NCI-H524 treated with DMSO at 0.1 percent for 48 hours (cell line): ENCODE measurements around the gene USP49.
"Not testable (repeated sequence)": the region's sequence is repeated elsewhere in the genome, so short reads cannot be mapped to it uniquely, and the experiment has no call there.

ENCODE experiments used
- DNase-seq: peaks from one replicate; lab custom pipeline; 2025; lab: John Stamatoyannopoulos, UW

The USP49 gene

DNA sequence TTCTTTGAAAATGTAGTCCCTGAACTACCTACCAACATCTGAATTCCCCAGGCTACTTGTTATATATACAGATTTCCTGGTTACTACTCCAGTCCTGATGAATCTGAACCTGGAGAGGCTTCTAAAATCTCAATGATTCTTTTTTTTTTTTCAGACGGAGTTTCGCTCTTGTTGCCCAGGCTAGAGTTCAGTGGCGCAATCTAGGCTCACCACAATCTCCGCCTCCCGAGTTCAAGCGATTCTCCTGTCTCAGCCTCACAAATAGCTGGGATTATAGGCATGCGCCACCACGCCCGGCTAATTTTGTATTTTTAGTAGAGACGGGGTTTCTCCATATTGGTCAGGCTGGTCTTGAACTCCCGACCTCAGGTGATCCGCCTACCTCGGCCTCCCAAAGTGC lies 83.2 kb downstream of the USP49 start:
- not testable (repeated sequence) for DNase-seq

DNA sequence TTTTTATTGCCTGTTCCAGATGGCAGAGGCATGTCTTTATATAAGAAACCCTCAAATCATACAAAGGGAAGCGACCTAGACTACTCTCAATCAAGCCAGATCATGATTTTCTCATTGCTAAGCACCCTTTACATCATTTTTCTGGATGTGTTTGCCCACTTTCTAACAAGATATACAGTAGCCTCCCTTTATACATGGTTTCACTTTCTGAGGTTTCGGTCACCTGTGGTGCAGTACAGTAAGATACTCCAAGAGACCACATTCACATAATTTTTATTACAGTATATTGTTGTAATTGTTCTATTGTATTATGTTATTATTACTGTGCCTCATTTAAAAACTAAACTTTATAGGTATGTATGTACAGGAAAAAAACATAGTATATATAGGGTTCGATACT lies 84.1 kb downstream of the USP49 start:
- no peak for DNase-seq

DNA sequence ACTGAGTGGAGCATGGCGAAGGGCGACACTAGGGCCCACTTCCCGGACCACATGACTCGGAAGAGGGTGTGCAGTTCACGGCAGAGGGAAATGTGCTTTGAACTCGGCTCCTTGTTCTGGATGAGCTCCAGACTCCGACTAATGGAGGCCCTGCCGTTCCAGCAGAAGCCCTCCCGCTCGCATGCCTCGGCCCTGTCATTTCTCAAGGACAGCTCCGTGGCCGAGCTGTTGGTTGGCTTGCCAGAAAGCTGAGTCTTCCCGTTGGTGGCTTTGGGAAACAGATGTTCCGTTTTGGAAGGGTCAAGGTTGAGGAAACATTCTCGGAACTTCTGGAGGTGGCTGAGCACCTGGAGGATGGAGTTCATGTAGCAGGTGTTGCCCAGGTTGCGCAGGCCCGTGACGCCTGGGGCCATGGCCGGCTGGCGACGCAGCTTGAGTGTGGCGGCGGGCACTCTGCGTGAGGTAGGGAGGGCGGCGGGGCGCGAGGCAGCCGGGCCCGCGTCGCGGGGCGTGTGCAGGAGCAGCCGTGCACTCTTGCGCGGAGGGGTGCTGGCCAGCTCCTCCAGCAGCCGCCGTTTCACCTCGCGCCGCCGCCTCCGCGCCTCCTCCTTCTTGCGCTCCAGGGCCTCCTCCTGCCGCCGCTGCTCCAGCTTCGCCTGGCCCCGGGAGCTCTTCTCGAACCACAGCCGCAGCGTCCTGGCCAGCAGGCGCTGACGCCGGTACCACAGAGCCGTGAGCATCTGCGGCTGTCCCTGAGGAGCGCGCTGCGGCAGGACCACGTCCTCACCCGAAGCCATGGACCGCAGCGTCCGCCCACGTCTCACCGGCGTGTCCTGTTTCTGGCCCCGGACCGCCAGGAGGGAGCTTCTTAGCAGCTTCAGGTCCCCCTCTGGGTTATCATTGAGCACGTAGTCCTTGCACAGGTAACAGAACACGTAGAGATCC lies 89.1 kb downstream of the USP49 start:
- no peak for DNase-seq

DNA sequence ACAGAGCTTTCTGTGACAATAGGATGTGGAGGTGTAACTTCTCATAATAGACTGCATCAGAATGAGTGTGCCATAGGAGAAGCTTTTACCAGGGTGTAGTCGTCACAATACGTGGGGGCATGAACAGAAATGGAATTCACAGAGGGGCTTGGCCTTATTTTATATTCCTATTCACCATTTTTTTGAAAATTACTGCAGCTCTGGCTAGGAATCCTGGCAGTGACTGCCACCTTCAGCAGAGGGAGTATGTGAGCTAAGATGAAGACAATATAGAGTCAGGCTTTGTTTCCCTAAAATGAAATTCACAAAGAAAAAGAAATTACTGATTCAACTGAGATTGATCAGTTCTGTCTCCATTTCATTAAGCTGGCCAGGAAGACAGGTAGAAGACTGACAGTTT lies 93.8 kb downstream of the USP49 start:
- DNase-seq: no peak

DNA sequence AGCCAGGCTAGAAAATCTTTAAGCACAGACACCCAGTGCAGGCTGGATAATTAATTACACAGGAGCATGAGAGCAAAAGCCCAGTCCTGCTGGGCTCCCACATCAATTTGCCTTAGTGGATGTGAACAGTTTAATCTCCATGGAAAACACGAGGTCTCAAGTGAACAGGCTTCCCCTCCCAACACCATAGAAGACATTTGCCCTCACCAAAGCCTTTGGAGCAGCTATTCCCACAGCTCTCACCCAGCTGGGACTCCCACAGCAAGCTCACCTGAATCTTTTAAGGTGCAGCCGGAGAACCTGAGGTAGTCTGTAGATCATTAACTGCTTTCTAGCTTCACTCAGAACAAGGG lies 95.6 kb downstream of the USP49 start:
- no peak for DNase-seq

DNA sequence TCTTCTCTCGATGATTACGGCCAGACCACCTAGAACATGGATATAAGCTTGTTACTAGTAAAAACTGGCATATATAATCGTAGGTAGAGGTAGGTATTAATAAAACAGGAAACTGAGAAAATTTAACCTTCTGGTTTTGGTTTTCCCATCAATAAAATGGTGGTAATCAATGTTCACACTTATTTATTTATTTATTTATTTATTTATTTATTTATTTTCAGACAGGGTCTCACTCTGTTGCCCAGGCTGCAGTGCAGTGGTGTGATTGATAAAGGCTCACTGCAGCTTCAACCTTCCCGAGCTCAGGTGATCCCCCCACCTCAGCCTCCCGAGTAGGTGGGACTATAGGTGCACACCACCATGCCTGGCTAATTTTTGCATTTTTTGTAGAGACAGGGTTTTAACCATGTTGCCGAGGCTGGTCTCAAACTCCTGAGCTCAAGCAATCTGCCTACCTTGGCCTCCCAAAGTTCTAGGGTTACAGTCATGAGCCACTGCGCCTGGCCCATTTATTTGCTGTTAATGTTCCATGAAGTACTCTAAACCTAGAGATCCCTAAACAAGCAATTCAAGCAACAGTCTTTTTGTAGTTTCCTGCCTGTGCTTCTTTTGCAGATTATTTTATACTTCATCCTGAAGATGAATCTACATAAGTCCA lies 96.1 kb downstream of the USP49 start:
- no peak for DNase-seq

DNA sequence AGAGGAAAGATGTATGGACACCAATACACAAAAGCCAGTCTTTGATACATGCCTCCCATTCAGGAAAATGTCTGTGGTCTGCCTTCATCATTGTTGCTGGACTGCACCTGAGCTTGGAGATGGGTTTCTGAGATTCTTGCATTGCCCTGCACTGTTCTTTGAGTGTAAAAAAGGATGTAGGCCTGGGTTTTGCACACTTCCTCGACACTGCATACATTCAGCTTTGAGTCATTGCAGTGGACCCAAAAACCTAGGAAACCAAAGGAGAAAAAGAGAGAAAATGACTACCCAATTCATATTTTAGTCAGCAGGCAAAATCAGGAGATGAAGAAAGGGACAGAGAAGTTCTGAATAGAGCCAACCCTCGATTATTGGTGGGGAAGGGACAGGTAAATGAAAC lies 98.7 kb downstream of the USP49 start:
- no peak for DNase-seq

DNA sequence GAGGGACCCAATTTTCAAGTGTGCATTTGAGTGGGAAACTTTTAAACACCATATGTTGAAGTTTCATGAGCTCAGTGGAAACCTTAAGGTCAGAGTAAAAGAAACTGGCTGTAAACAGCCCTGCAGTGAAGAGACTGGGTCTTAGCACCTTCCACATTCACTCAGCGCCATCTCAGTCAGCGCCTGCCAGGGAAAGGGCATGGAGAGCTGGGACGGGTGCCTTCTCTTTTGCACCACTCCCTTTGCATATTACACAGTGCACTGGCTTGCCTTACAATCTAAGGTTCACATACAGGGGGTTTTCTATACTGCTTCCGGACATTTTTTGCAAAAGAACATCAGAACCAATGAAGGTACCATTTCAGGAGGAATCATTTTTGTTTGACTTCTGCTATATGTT lies 103.2 kb downstream of the USP49 start:
- no peak for DNase-seq

DNA sequence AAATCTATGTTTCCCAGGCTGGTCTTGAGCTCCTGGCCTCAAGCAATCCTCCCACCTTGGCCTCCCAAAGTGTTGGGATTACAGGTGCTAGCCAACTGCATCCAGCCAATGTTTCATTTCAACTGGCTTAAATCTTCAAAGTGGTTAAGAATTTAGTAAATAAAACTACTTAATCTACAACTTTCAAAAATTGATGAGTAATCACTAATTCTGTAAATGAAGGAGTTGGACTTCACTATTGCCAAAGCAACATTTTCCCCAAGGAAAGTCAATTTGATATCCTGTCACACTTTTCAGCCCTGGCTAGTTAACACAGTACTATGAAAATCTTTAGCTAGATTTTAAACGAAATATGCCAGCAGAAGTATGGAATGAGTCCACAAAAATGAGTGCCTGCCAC lies 103.9 kb downstream of the USP49 start:
- DNase-seq: no peak

DNA sequence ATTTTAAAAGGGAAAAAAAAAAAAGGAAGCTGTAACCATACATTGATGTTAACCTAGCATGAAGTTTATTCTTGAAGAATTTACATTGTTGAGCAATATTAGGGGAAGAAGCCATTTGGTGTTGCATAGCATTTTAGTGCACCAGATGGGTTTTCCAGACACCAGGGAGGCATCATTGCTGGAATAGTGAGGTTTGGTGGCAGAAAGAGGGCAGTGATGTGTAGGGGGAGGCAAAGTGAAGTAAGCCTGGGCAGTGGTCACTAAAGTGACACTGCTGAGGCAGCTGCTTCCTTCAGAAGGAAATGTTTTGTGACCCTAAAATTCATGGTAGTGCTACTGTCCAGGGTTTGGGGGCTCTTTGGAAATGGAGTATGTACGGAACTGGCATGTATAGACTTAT lies 105.1 kb downstream of the USP49 start:
- no peak for DNase-seq

DNA sequence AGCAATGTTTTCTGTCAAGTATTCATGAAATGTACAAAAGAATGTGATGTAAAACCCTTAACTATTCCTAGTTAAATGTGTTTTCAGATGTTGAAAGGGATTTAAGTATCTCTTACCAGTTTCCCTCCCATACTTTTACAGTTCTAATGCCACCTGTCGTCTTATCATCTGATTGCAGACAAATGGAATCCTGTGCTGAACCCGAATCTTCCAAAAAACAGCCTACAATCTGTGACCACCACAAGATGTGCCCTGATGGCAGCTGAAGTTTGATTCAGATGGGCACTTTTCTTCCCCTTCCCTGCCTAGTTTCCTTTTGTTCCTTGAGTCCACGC lies 105.8 kb downstream of the USP49 start:
- DNase-seq: no peak

DNA sequence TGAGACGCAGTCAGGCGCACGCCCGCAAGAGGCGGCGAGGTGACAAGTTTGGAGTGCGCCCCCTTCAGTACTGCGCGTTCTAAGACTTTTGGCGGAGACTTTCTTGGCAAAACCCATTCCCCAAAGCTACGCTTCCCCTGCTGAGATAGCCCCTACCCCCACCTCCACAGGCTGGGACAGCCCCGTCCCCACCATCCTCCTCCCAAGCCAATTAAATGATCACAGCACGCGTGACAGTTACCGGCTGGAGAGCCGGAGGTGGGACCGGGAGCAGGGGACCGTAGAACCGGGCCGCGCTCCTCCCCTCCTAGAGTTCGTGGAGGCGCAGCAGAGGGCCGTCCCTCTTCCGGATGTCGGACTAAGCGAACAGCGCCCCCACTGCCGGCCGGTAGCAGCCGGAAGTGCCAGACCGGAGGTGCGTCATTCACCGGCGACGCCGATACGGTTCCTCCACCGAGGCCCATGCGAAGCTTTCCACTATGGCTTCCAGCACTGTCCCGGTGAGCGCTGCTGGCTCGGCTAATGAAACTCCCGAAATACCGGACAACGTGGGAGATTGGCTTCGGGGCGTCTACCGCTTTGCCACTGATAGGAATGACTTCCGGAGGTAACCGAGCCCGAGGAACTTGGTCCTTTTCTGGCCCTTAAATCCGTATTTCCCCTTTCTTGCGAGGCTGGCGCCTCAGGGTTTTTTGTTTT lies 107.8 kb downstream of the USP49 start, which contains the start of gene TOMM6:
TSS of gene TOMM6 (plus strand) at position 476 of the 699 bp plus-strand sequence. CDS start at position 480, 4 bp downstream.
- DNase-seq: peak; percentile 75

DNA sequence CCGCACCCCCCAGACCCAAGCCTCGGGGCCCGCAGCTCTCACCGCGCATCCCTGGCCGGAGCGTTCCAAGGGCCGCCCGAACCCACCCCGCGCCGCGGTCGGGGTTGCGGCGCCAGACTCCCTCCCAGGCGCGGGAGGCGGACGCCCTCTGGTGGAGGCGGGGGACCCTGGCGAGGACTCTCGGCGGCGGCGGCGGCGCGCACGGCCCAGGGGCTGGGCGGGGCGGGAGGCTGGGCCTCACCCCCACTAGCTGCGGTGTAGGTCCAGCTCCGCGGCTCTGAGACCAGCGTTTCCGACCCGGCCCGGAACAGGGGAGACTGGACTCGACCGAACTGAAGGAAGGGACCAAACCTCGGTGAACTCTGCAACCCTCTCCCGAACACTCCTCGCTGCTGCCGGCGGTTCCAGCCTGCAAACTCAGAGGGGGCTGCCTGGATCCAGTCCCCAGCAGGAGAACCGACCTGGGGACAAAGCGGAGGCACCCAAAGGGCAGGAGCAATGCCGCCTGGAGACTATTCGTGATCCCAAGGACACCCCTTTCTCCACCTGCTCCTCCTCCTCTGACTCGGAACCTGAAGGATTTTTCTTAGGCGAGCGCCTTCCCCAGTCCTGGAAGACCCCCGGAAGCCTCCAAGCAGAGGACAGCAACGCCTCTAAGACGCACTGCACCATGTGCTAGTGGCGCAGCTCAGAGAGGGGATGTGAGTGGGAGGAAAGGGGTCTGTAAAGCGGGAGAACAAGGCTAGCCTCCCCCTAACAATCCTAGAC lies 108.5 kb downstream of the USP49 start:
- no peak for DNase-seq

DNA sequence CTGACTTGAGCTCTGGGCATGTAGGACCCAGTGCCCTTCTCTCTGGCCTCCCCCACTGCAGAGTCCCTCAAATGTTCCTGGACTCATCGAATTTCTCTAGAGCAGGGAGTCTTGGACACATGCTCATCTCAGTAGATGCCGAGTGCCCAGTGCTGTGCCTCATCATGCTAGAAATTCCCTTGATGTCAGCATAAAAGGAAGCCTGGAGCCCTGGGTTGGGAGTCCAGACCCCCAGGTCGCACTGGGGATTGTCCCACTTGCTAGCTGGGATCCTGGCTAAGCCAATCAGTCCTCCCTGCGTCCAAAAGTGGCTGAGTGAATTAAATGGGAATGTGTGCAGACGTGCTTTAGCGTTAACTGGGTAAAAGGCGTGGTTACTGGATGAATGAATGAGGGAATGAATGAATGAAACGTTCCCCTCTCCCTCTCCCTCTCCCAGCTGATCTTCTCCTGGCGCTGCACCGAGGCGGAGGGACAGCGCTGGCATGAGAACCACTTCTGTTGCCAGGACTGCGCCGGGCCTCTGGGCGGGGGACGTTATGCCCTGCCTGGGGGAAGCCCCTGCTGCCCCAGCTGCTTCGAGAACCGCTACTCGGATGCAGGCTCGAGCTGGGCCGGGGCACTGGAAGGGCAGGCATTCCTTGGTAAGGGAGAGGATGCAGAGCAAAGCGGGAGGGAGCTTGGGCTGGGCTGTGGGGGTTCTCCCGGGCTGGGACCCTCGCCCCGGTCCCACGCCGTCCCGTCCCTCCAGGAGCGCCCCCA lies 109.3 kb downstream of the USP49 start:
- no peak for DNase-seq

DNA sequence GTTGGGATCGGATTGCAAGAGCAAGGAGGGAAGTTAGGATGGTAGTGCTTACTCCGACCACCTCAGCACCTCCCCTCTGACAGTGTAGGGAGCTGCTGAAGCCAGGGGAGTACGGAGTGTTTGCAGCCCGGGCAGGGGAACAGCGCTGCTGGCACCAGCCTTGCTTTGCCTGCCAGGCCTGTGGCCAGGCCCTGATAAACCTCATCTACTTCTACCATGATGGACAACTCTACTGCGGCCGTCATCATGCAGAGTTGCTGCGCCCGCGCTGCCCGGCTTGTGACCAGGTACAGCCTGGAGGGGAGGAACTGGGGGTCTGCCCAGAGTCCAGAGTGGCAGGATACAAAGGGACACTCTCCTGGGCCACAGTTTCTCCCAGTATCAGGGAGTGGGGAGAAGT lies 109.9 kb downstream of the USP49 start:
- DNase-seq: no peak

DNA sequence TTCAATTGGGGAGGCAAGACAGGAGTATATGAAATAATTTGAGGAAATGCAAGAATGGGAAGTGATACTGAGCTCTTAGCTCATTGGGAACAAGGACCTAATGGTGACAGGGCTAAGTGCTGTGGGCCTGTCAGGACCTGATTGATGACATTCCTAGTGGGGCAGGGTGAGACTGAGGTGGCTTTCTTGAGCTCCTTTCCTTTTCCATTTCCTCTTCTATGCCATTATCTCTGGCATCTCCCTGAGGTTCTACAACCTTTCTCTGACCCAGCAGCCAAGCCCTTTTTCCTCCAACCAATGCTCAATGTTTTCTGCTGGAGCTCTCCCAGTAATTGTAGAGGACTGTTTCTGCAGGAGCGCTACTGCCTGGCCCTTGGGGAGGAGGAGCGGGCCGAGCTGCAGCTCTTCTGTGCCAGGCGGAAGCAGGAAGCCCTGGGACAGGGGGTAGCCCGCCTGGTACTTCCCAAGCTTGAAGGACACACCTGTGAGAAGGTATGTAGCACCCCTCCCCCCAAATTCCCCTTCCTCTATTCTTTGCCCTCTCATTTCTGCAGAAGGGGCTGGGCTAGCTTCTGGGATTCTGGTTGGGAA lies 110.5 kb downstream of the USP49 start:
- DNase-seq: no peak

DNA sequence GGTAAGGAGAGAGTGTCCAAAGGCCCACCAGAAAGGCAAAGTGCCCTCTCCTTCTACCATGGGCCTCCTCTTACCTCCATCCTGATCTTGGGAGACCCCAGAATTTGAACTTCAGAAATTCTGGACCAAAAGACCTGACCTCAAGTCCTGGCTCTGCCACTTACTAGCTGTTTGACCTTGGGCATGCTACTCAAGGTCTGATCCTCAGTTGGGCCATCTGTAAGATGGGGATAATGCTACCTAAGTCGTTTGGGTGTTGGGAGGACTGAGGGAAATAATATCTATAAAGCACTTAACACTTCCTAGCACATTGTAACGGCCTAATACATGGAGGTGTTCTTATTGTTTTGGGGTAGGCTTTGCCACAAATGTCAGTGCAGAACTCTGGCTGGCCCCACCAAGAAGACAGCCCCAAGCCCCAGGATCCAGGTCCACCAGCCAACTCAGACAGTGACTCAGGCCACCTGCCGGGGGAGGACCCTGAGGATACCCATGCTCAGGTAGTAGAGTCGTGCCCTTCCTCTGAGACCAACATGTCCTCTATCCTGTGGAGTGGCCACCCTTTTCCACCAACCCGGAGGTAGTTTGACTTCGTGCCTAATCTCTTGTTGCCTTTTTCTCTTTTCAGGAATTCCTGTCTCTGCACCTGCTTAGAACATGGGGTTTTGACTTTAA lies 111.9 kb downstream of the USP49 start:
- DNase-seq: no peak

DNA sequence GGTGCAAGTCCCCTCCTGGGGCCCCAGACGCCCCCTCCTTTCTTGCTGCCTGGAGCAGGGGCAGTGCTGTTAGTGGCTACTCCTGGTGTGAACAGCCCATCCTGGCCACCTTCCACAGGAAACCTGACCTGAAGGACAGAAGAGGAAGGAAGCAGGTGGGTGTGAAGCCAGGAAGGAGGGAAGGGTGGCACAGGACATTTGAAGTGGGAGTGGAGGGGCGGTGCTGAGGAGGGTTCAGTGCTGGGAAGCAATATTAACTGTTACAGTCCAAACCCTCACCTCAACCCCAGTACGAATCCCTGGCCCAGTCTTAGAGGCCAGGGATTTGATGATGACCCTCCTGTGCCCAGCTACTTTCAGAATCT lies 113.8 kb downstream of the USP49 start:
- DNase-seq: no peak

DNA sequence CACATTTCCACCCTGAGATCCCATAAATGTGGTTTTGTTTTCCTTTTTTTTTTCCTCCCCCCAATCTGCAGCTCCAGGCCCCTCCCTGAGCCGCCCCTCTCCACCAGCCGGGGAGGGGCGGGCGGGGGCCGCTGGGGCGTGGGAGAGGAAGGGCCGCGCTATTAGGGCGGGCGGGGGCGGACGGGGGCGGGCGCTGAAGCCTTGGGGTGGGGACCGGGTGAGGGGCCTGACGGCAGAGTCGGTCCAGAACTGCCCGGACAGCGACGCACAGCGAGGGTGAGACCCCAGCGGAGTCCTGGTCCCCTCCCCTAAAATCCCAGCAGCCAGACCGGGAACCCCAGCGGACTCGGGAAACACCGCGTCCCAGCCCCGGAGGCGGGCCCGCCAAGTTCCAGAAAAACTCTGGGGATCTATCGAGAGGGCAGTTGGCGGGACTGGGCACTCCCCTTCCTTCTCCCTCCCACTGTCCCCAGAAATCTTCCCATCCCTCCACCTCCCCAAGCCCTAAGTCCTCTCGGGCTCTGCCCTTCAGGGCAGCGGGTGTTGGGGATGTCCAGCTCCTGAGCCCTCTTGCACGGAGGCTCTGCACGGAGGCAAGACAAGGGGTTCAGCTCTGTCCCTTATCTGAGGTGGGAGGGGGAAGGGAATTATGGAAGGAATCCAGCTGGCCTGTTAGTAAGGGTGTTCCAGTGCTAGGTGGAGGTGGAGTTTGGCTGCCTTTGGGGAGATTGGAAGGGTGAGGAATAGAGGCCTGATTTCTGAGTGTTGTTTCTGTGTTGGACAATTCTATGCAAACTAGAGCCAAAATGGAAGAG lies 114.4 kb downstream of the USP49 start, which contains the start of gene PRICKLE4:
TSS of gene PRICKLE4 (plus strand) at position 232 of the 815 bp plus-strand sequence. CDS start 2,692 bp downstream, outside the sequence.
- no peak for DNase-seq
